ENCODE measurements around the gene VTI1A. TPM values are rescaled to one million over a fixed set of nuclear protein-coding genes. Genes with fewer than 3 reads are reported as not detected.

The VTI1A gene
- total and polyA plus RNA-seq, 9 of the 15 experiments (the other 6 are each of a cell fraction or from before 2014, with no cell fraction given): 9.3 to 21.4 (median 16.0) TPM

- TF ChIP-seq TSHZ1 (CRISPR knock-in tag; IDR thresholded peaks at IDR 0.05): no peak
- TF ChIP-seq THRAP3 (IDR thresholded peaks at IDR 0.05; ENCODE audit: borderline replicate concordance): no peak
- TF ChIP-seq ZNF318 (IDR thresholded peaks at IDR 0.05; ENCODE audit: borderline replicate concordance in 1 of 2, low read depth in 1 of 2): no peak
- 0 out of 4 replicates have a peak, but pooled peaks of 1 of the 2 experiments have one; percentile 63 for TF ChIP-seq BCLAF1 (IDR thresholded peaks at IDR 0.05; ENCODE audit: borderline replicate concordance in 1 of 2, control insufficient read depth in 1 of 2, low read depth in 2 of 2, low read length in 1 of 2)
- peak in 1 of 2 experiments; percentile 9; a peak in 2 of 4 replicates for TF ChIP-seq MAZ (CRISPR knock-in tag; conservative IDR thresholded peaks at IDR 0.05 in 1 of 2, IDR thresholded peaks at IDR 0.05 in 1 of 2)
Measured at GRCh38 chr10:112446855-112447619, at the start of gene VTI1A, which contains the start of gene ZDHHC6 (continued).

Measured in K562 (cell line).